Kidney (tissue), 14 donors: ENCODE measurements around the gene PARVG. TPM values are rescaled to one million over a fixed set of nuclear protein-coding genes. Genes with fewer than 3 reads are reported as not detected.

ENCODE experiments used
- DNase-seq, 5 donors: peaks; one replicate each; pipeline ENCODE4 v3.0.0-alpha.2; 2013 to 2020
- FAIRE-seq: peaks from 2 replicates; lab custom pipeline; 2012; peaks lifted over from hg19 to GRCh38; lab: Jason Lieb, UNC
- H3K27ac ChIP-seq, 2 donors: one replicate each; pipeline ENCODE4 v1.7.0; 2013; ENCODE audit warnings: low read depth in 2 of 2, low read length in 2 of 2, inconsistent platforms in 1 of 2
- H3K27me3 ChIP-seq: one replicate; pipeline ENCODE4 v1.7.1; 2013; ENCODE audit warnings: low read length, inconsistent platforms; ENCODE audit not compliant: control insufficient read depth, insufficient read depth
- H3K36me3 ChIP-seq, 3 donors: one replicate each; pipeline versions ENCODE4 v1.7.0 to v1.7.1; 2013; ENCODE audit warnings: low read length in 3 of 3, control low read depth in 1 of 3, inconsistent platforms in 1 of 3; ENCODE audit not compliant: insufficient read depth in 3 of 3, control insufficient read depth in 2 of 3
- H3K4me1 ChIP-seq, 3 donors: one replicate each; pipeline versions ENCODE4 v1.7.0 to v1.7.1; 2013; ENCODE audit warnings: low read length in 3 of 3, inconsistent platforms in 1 of 3, low read depth in 1 of 3; ENCODE audit not compliant: control insufficient read depth in 2 of 3, insufficient read depth in 2 of 3
- H3K4me3 ChIP-seq, 3 donors: one replicate each; pipeline versions ENCODE4 v1.7.0 to v1.8.1; 2013; ENCODE audit warnings: low read length in 3 of 3, control low read depth in 1 of 3, inconsistent platforms in 1 of 3
- H3K9ac ChIP-seq, 3 donors: one replicate each; pipeline versions ENCODE4 v1.7.0 to v1.7.1; 2013; ENCODE audit warnings: low read length in 3 of 3, control low read depth in 1 of 3, inconsistent platforms in 1 of 3
- H3K9me3 ChIP-seq, 3 donors: one replicate each; pipeline versions ENCODE4 v1.7.0 to v1.7.1; 2013; ENCODE audit warnings: low read length in 3 of 3, control low read depth in 1 of 3, inconsistent platforms in 1 of 3; ENCODE audit not compliant: control insufficient read depth in 2 of 3, insufficient read depth in 1 of 3
- intact Hi-C: fragments of 100-400 bp; cut with DNase I; formaldehyde crosslinking; loops from one replicate; pipeline ENCODE4 v1.11.1; 2022
- polyA plus RNA-seq: library from polyadenylated mRNA; stranded (reverse); fragments of 350-450 nt; fragmentation: Illumina TruSeq; extraction: RNeasy Lipid Tissue Mini Kit (QIAGEN cat#74804); gene quantifications from one replicate; pipeline ENCODE4 v1.2.3, GENCODE V29; 2014; ENCODE audit warnings: low read depth, low replicate concordance; ENCODE audit not compliant: insufficient read depth
- total RNA-seq: library from RNA; stranded (reverse); fragmentation: NEBNext Ultra II Directional; extraction: Animal tissue kit (Norgen Biotek cat#: 25700); gene quantifications from one replicate; pipeline ENCODE4 v1.2.1, GENCODE V29; 2021
- TF ChIP-seq, protein P1 (sequence below): IDR thresholded peaks from 3 replicates; pipeline ENCODE4 v1.5.1; 2012; ENCODE audit warnings: mild to moderate bottlenecking, moderate library complexity, borderline replicate concordance; ENCODE audit not compliant: insufficient read depth; ENCODE audit errors: extremely low read depth
- donor health status: control.
- donor health status: control.
- donor health status: control.
- donor health status: control.
- donor health status: control.
- donor health status: DM: yes; HTN: yes; CAD: no.
- donor health status: Normal renal cell carcinoma (clear cell type).

PARVG gene
- total and polyA plus RNA-seq, 2 donors from 2014 or later = 2.5 to 20.9 TPM

DNA sequence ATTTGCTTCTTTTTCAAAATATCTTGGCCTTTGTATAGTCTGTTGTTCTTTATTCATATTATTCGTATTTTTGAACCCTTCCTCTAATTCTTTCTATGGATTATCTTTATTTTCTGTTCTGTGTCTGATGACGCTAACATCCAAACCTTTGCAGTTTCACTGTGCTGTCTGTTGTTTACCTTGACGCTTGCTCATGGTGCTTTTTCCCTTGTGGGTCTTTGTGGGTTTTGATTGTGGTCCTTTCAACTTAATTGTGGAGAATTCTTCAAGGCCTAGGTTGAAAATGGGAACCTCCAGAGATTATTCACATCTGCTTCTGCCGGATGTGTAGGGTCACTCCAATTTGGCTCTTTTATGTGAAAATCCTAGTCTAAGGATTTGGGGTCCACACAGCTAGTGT is 34.6 kb downstream of the PARVG start:
- peaks cover 0 to 11% (median 4%) of the 10 kb centered on the region in 3 donors for H3K9me3 ChIP-seq
- DNase-seq = no peak
- no peak overlapping the region for H3K27ac ChIP-seq
- no peak overlapping the region for H3K4me3 ChIP-seq
- intact Hi-C loops = no loop called here
- TF ChIP-seq, protein P1, sequence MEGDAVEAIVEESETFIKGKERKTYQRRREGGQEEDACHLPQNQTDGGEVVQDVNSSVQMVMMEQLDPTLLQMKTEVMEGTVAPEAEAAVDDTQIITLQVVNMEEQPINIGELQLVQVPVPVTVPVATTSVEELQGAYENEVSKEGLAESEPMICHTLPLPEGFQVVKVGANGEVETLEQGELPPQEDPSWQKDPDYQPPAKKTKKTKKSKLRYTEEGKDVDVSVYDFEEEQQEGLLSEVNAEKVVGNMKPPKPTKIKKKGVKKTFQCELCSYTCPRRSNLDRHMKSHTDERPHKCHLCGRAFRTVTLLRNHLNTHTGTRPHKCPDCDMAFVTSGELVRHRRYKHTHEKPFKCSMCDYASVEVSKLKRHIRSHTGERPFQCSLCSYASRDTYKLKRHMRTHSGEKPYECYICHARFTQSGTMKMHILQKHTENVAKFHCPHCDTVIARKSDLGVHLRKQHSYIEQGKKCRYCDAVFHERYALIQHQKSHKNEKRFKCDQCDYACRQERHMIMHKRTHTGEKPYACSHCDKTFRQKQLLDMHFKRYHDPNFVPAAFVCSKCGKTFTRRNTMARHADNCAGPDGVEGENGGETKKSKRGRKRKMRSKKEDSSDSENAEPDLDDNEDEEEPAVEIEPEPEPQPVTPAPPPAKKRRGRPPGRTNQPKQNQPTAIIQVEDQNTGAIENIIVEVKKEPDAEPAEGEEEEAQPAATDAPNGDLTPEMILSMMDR = no peak
- H3K27me3 ChIP-seq = no peaks in the 10 kb centered on the region
- no peaks in the 10 kb centered on the region for H3K36me3 ChIP-seq
- H3K4me1 ChIP-seq = no peaks in the 10 kb centered on the region
- FAIRE-seq = no peak
- no peak overlapping the region for H3K9ac ChIP-seq

DNA sequence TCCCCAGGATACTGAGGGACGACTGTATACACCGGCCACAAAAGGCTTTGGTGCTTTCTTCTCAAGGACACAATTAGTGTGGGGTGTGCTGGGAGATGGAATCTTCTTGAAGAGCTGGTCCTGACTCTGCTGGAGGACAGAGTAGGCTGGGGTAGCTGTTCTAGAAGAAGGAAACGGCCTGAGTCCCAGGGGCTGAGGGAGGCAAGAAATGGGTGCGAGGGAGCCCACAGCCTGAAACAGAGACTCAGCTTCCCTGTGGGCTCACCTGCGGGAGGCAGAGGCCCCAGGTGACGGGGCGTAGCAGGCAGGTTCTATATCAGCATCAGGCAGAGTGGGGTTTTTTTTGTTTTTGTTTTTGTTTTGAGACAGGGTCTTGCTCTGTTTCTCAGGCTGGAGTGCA is 36.6 kb downstream of the PARVG start:
- intact Hi-C loops = no loop called here
- H3K27ac ChIP-seq = no peak overlapping the region
- no peaks in the 10 kb centered on the region for H3K4me1 ChIP-seq
- no peak overlapping the region for H3K4me3 ChIP-seq
- no peaks in the 10 kb centered on the region for H3K27me3 ChIP-seq
- FAIRE-seq (no peak), DNase-seq (no peak)
- TF ChIP-seq, protein P1 = no peak
- H3K9me3 ChIP-seq = peaks cover 0 to 11% (median 4%) of the 10 kb centered on the region in 3 donors
- H3K36me3 ChIP-seq = no peaks in the 10 kb centered on the region
- no peak overlapping the region for H3K9ac ChIP-seq

DNA sequence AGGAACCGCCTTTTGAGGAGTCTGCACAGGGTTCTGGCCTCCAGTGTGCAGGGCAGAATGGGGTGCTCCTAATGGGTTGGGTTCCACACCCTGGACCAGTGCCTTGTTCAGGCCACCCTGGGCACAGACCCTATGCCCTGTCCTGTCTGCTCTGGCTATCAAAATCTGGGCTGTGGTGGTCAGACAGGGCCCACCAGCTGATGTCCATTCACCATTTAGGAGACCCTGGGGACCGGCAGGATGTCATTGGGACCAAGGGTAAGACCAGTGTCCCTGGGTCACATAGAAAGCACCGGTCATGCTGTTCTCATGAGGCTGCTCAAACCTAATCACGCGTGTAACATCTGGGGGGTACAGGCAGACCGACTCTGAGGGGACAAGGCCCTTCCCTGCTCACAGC is 37.3 kb downstream of the PARVG start:
- Histone ChIP-seq H3K4me3 (no peak overlapping the region), H3K27me3 (no peaks in the 10 kb centered on the region), H3K9me3 (peaks cover 0 to 11% (median 4%) of the 10 kb centered on the region in 3 donors), H3K36me3 (no peaks in the 10 kb centered on the region), H3K9ac (no peak overlapping the region), H3K4me1 (no peaks in the 10 kb centered on the region), H3K27ac (no peak overlapping the region)
- TF ChIP-seq, protein P1 = no peak
- FAIRE-seq (no peak), DNase-seq (no peak)
- intact Hi-C loops = no loop called here

DNA sequence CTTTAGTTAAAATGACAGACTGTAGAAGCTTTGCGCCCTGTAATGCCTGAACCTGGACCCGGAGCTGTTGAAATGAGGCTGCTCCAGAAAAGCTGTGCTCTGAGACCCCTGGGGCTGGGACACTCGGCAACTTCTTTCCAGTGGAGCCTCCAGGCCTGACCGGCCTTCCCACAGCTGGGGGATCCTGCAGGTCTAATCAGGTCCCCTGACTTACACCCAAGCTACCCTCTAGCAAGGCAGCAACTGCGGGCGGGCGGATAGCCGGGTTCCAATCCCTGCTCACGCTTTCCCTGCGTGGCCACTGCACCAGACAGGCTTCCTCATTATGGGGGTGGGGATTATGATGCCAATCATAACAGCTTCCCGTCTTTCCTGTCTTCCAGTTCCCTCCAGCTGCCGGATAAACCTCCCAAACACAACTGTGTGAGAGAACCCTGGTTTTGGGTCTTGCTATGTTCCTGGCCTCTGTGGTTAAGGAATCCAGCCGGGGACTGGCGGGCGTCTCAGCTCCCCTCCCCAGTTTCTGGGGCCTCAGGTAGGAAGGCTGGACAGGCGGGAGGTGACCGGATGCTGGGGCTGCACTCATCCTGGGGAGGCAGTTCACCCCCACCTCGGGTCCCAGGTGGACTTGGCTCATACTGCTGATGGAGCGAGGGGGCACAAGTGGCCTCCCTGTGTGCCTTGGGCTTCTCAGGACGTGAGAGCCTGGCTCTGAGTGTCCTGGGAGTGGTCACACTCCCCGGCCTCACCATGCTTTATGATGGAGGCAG is 38.6 kb downstream of the PARVG start:
- Histone ChIP-seq H3K27ac (no peak overlapping the region), H3K9me3 (peaks cover 0 to 11% (median 0%) of the 10 kb centered on the region in 3 donors), H3K27me3 (no peaks in the 10 kb centered on the region), H3K4me3 (no peak overlapping the region), H3K36me3 (no peaks in the 10 kb centered on the region), H3K9ac (no peak overlapping the region), H3K4me1 (no peaks in the 10 kb centered on the region)
- DNase-seq (no peak), FAIRE-seq (no peak)
- TF ChIP-seq, protein P1 = no peak
- intact Hi-C loops = no loop called here
